Esophagus muscularis mucosa (tissue), 4 donors: ENCODE results near the gene TNRC6C. TPM values are rescaled to one million over a fixed set of nuclear protein-coding genes. Genes with fewer than 3 reads are reported as not detected.

Experiments used
- DNase-seq: peaks from one replicate; pipeline ENCODE4 v3.0.0-alpha.2; 2017; ENCODE audit errors: extremely low spot score
- H3K27ac ChIP-seq, 4 donors: fragments of 200-600 bp; sonication (generic); replicated peaks in 1 of 4; 1 replicate in 3 of 4; 2 replicates in 1 of 4; pipeline ENCODE4 v1.5.1; 2016 to 2019; ENCODE audit warnings: mild to moderate bottlenecking in 1 of 4
- H3K27me3 ChIP-seq, 4 donors: fragments of 200-600 bp; sonication (generic); one replicate each; pipeline versions ENCODE4 v1.5.1 to v1.6.0; 2016 to 2019
- H3K36me3 ChIP-seq, 4 donors: fragments of 200-600 bp; sonication (generic); one replicate each; pipeline ENCODE4 v1.5.1; 2016 to 2019
- H3K4me1 ChIP-seq, 4 donors: fragments of 200-600 bp; sonication (generic); one replicate each; pipeline ENCODE4 v1.5.1; 2016 to 2019
- H3K4me3 ChIP-seq, 4 donors: fragments of 200-600 bp; sonication (generic); 1 replicate in 2 of 4; 2 replicates in 2 of 4; pipeline ENCODE4 v1.5.1; 2016 to 2019; ENCODE audit warnings: mild to moderate bottlenecking in 4 of 4, moderate library complexity in 1 of 4
- H3K9me3 ChIP-seq, 4 donors: fragments of 200-600 bp; sonication (generic); 1 replicate in 3 of 4; 2 replicates in 1 of 4; pipeline ENCODE4 v1.5.1; 2016 to 2019
- EP300 ChIP-seq: sonication (generic); formaldehyde crosslinking; IDR thresholded peaks from one replicate; pipeline ENCODE4 v1.6.1; 2017; ENCODE audit warnings: antibody characterized with exemption
- POLR2A ChIP-seq: fragments of 450-650 bp; IDR thresholded peaks from one replicate; pipeline ENCODE4 v1.6.1; 2017; ENCODE audit warnings: antibody characterized with exemption, moderate library complexity, mild to moderate bottlenecking, low read depth
- POLR2AphosphoS5 ChIP-seq, 2 donors: sonication (generic); formaldehyde crosslinking; IDR thresholded peaks; one replicate each; pipeline ENCODE4 v1.6.1; 2017; ENCODE audit warnings: antibody characterized with exemption in 2 of 2
- WGBS: methylation state at CpG from one replicate; pipeline ENCODE4 v1.1.5; 2018; 5-methylcytosine and 5-hydroxymethylcytosine counted together
- intact Hi-C: fragments of 100-400 bp; cut with DNase I; formaldehyde crosslinking; loops from one replicate; pipeline ENCODE4 v1.15.1; 2023
- total RNA-seq, 4 donors: library from RNA; depleted of rRNA; stranded (reverse); fragments of >200 nt; gene quantifications; one replicate each; pipeline versions ENCODE4 v1.1.0 to v1.2.1, GENCODE V29; 2016
- TF ChIP-seq, protein P1 (sequence below), 3 experiments: fragments of 200-600 bp in 2 of 3; fragments of 450-650 bp in 1 of 3; sonication (generic) in 2 of 3; IDR thresholded peaks; one replicate each; pipeline ENCODE4 v1.5.1; 2017 to 2019; ENCODE audit warnings: antibody characterized with exemption in 3 of 3, mild to moderate bottlenecking in 2 of 3, moderate library complexity in 1 of 3

Gene TNRC6C
- total RNA-seq, 4 donors from 2014 or later, result 21.4 to 31.6 (median 29.0) TPM

DNA sequence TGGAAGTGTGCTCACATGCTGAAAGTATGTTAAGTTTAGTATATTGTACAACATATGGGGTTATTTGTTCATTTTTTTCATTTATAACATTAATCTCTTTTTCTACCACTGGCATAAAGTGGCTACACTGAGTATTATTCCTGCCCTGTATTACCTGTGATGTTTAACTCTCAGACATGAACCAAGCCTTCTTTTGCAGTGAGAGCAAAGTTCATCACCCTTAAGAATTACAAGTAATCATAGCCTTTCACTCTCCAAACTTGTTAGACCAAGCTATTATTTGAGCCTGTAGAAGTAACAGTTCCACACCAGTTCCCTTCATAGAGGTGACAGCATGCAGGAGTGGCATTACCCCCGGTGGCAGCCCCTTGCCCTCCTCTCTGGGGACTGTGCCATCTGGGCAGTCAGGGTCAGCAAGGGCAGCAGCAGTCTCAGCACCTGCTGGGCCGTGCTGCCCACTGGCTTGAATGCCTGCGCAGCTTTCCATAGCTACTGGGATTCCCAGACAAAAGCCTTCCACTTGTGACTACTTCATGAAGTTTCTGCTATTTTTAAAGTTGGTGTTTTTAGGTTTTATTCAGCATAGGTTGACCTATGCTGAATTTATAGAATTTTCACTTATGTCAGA is 98.7 kb downstream of the TNRC6C start:
- H3K27ac ChIP-seq, result no peak overlapping the region
- H3K36me3 ChIP-seq, result peaks cover 0 to 33% (median 21%) of the 10 kb centered on the region in 4 donors
- no peaks in the 10 kb centered on the region for H3K27me3 ChIP-seq
- 84% methylated on average over 2 of the region's 3 CpGs for WGBS
- H3K4me3 ChIP-seq, result no peak overlapping the region
- H3K9me3 ChIP-seq, result no peaks in the 10 kb centered on the region
- TF ChIP-seq EP300 (no peak), POLR2AphosphoS5 (IDR thresholded peaks at IDR 0.05) (no peak), POLR2A (no peak)
- TF ChIP-seq, protein P1, sequence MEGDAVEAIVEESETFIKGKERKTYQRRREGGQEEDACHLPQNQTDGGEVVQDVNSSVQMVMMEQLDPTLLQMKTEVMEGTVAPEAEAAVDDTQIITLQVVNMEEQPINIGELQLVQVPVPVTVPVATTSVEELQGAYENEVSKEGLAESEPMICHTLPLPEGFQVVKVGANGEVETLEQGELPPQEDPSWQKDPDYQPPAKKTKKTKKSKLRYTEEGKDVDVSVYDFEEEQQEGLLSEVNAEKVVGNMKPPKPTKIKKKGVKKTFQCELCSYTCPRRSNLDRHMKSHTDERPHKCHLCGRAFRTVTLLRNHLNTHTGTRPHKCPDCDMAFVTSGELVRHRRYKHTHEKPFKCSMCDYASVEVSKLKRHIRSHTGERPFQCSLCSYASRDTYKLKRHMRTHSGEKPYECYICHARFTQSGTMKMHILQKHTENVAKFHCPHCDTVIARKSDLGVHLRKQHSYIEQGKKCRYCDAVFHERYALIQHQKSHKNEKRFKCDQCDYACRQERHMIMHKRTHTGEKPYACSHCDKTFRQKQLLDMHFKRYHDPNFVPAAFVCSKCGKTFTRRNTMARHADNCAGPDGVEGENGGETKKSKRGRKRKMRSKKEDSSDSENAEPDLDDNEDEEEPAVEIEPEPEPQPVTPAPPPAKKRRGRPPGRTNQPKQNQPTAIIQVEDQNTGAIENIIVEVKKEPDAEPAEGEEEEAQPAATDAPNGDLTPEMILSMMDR (IDR thresholded peaks at IDR 0.05), result no peak
- intact Hi-C loops, result loop anchor here (5.0 kb wide), 1 partner anchor 35 kb away; no protein-coding TSS in a partner anchor
- H3K4me1 ChIP-seq, result peaks cover 15 to 28% (median 26%) of the 10 kb centered on the region in 4 donors
- DNase-seq, result no peak

DNA sequence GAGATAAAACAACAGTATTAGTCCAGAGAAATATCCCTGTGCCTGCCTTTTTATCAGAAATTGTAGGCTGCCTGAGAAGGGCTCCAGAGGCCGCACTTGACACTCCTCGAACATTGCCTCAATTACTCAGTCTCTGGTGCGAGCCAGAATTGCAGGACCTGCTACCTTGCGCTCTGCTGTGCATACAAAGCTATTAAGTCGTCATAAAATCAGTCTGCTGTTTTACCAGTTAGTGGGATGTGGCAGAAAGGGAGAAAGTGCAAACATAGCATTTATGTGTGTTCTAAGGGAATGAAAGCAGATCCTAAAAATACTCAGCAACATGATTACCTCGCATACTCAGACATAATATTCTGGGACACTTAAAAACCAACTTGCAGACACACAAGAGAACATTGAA is 99.5 kb downstream of the TNRC6C start:
- 58% methylated on average over 6 of the region's 6 CpGs for WGBS
- no peak overlapping the region for H3K4me3 ChIP-seq
- no peaks in the 10 kb centered on the region for H3K27me3 ChIP-seq
- no peak for DNase-seq
- TF ChIP-seq EP300 (no peak), POLR2A (no peak), POLR2AphosphoS5 (IDR thresholded peaks at IDR 0.05) (no peak)
- TF ChIP-seq, protein P1 (IDR thresholded peaks at IDR 0.05), result no peak
- no peaks in the 10 kb centered on the region for H3K9me3 ChIP-seq
- peaks cover 15 to 28% (median 26%) of the 10 kb centered on the region in 4 donors for H3K4me1 ChIP-seq
- intact Hi-C loops, result loop anchor here (5.0 kb wide), 1 partner anchor 36 kb away; no protein-coding TSS in a partner anchor
- peak overlapping the region in 2 of 4 donors; percentile 7 to 54 for H3K27ac ChIP-seq
- H3K36me3 ChIP-seq, result peaks cover 0 to 25% (median 15%) of the 10 kb centered on the region in 4 donors

DNA sequence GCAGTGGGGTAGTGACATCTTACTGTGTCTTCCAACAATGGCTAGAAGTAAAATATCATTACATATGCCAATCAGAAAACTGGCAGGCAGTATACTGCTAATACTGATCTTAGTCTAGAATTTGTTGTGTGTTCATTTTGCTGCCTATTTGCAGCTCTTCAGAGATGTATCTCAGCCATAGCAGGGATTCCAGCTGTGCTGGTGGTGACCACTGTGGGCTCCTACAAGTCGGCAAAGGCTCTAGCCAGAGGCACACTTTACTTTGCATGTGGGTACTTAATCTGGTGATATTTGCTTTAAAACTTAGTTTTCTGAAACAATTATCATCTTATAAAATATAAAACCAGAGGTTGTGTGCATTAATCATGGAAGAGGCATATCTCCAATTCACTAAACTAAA is 100.1 kb downstream of the TNRC6C start:
- Histone ChIP-seq H3K9me3 (no peaks in the 10 kb centered on the region), H3K36me3 (peaks cover 0 to 21% (median 13%) of the 10 kb centered on the region in 4 donors), H3K4me3 (no peak overlapping the region), H3K4me1 (peaks cover 15 to 30% (median 26%) of the 10 kb centered on the region in 4 donors), H3K27ac (peak overlapping the region in 2 of 4 donors; percentile 29 to 54), H3K27me3 (no peaks in the 10 kb centered on the region)
- DNase-seq, result no peak
- TF ChIP-seq, protein P1 (IDR thresholded peaks at IDR 0.05), result no peak
- intact Hi-C loops, result loop anchor here (5.0 kb wide), 1 partner anchor 36 kb away; no protein-coding TSS in a partner anchor
- WGBS, result 88% methylated on average over 1 of the region's 1 CpG

DNA sequence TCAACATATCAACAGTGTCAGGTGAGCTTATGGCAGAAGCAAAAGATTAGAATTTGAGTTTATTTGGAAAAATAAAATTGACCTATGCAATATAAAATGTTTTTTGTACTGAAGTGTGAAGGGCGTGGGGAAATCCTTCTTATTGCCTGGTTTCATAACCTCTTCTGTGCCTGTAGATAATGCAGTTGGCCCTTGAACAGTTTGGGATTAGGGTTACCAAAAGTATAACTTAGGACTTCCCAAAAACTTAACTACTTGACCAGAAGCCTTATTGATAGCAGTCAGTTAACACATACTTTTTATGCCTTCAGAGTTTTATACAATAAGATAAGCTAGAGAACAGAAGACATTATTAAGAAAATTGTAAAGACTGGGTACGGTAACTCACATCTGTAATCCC is 104.1 kb downstream of the TNRC6C start:
- intact Hi-C loops, result no loop called here
- no peak for TF ChIP-seq EP300
- no peak for TF ChIP-seq POLR2A
- TF ChIP-seq, protein P1 (IDR thresholded peaks at IDR 0.05), result no peak
- no peak for TF ChIP-seq POLR2AphosphoS5 (IDR thresholded peaks at IDR 0.05)
- H3K27ac ChIP-seq, result no peak overlapping the region
- H3K4me1 ChIP-seq, result peaks cover 15 to 33% (median 26%) of the 10 kb centered on the region in 4 donors
- no peak for DNase-seq
- H3K27me3 ChIP-seq, result no peaks in the 10 kb centered on the region
- 89% methylated on average over 2 of the region's 2 CpGs for WGBS
- no peak overlapping the region for H3K4me3 ChIP-seq
- H3K36me3 ChIP-seq, result peaks cover 1 to 19% (median 16%) of the 10 kb centered on the region in 4 donors
- no peaks in the 10 kb centered on the region for H3K9me3 ChIP-seq
